NCI-H748 (cell line): Measurements from ENCODE around the gene LUZP1.

ENCODE experiments used
- DNase-seq: peaks from one replicate; lab custom pipeline; 2025; ENCODE audit not compliant: unreplicated experiment; lab: John Stamatoyannopoulos, UW

The LUZP1 gene

DNA sequence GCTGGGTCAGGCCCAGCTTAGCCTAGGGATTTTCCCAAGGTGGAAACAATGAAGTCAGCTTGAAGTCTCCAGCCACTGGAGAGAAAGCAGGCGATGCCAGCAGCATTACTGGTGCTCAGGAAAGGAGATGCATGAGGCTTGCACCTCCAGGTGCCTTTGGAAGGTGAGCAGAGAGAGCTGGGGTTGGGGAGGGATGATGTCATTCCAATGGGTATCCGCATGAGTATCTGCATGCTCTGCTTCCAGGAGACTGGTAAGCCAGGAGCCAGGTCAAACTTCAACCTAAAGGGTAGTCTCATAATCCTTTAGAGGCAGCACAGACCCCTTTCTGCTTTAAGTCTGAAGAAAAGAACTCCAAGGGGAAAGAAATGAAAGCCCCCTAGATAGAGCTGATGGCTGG is 80.6 kb downstream of the LUZP1 start:
- no peak for DNase-seq

DNA sequence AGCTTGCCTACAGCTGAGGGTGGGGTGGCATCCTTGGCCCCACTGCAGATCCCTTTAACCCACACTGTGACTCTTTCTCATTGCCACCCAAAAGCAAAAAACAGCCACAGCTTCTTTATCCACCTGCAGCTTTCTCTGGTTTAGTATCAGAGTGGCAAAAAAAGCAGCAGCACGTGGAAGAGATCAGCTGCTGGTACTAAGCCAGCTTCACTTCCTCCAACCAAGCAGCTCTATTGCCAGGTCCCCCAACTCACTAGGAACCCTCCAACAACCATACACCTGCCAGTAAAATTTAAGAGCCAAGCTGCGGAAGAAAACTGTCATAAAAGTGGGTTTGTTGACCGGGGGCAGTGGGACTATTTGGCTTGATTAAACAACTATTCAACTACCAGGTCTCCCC is 83.0 kb downstream of the LUZP1 start:
- no peak for DNase-seq

DNA sequence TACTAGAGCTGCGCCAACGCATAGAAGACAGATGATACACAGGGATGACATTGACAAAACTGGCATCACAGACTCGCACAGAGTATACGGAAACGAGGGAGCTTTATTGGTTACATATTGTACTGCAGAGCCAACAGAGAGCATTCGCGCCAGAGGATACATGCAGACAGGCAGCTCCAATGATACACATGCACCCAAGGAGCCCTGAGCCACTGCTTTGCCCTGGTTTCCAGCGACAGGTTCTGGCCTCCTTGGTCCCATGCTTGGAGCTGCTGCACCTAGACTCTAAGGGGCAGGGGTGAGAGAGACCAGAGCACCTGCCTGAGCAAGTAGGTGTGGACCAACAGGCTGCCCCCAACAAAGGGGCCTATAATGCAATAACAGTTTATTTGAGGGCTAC is 83.8 kb downstream of the LUZP1 start:
- no peak for DNase-seq

DNA sequence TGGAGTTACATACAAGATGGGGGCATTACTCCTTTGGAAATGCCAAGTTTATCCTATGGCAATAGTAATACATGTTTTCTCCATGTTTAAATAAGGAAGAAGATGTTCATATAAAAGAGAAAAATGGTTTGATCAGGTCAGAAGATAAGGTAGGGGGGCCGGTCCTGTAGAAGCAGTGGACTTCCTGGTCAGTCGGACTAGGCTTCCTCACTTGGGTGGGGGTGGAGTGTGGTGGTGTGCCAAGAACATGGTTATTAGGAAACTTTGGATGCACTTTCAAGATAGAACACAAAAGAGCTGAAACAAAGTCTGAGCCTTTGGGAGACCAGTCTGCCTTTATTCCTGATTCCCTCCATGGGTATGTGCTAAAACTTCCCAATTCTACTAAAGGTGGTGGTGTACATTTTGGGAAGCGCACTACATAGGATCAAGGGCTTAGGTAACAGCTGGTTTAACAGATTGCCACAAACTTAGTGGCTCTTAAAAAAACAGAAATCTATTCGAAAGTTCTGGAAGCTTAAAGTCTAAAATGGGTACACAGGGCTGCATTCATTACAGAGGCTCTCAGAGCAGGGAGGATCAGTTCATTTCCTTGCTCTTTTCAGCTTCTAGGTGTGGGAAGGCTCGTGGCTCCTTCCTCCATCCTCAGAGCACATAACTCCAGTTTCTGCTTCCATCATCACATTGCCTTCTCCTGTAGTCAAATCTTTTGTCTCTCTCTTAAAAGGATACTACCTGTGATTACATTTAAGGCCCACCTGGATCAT is 84.8 kb downstream of the LUZP1 start:
- no peak for DNase-seq

DNA sequence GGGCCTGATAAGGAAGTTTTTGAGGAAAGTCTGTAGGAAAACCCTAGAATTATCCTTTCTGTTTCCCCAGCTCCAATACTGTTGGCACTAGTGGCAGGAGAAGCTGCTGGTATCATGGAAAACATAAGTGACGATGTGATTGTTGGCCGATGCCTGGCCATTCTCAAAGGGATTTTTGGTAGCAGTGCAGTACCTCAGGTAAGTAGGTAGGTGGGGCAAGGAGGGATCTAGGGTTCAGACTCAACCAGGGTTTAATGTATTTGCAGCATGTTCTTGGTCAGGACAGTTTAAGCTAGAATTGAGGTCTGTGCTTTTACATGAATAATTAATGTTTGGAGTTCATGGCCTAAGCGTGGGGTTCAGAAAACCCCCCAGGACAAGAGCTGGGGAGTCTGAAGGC is 87.3 kb downstream of the LUZP1 start:
- no peak for DNase-seq

DNA sequence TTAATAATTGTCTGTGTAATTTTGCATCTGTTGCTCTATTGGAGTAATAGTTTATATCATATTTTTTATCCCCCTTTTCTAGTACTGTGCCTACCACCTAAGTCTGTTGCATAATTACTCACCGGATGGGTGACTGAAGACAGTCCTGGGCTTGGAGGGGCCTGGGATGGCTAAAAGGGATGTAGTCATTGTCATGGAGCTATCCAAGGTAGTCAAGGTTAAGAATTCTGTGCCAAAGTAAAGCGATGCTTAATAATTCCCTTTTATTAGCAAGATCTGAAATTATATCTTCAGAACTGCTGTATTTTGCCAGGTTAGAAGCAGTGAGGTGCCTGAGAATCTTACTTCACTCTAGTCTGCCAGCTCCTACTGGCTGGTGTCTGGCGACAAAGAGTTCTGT is 87.8 kb downstream of the LUZP1 start:
- DNase-seq = no peak

DNA sequence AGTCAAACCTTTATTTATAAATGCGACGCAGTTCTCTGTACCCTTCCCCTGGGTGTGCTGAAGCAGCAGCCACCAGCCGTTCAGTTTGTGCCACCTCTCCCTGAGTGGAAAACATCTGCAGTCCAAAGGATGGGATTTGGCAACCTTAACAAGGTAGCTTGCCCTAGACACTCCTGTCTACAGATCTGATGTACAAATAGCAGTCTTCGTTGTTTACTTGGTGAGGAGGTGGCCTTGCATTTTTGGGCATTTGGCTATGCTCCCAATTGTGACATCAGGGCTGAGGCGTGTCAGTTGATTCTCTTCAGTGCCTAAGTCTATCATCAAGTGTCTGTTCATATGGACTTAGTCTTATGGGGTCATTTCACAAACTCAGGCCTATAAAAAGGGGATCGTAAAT is 89.6 kb downstream of the LUZP1 start:
- DNase-seq = no peak

DNA sequence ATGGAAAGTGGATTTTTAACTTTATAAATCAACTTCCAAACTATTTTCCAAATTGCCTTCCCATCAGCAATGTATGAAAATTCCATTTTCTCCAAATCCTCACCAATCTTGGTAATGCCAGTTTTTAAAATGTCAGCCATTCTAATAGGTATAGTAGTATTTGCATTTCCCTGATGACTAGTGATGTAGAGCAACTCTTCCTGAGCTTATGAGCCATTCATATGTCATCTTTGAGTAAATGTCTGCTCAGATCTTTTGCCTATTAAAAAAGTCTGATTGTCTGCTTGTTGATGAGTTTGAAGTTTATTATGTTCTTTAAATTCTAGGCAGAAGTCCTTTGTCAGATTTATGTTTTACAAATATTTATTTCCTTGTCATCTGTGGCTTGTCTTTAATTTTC is 94.6 kb downstream of the LUZP1 start:
- no peak for DNase-seq

DNA sequence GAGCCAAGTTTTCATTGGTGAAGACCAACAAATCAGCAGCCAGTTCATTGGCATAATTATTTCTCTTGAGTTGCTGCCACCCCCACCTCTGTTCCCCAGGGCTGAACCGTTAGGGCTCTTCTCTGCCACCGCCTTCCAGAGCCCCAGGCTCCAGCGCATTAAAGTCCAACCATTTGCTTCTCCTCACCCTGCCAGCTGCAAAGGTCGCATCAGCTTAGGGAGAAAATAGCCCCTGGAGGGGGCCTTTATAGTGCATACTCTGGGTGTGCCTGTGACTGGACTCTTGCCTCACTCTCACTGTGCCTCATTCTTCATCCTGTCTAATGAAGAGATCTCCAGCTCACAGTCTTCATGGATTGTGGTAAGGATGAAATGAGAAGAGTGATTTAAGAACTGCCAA is 99.0 kb downstream of the LUZP1 start:
- no peak for DNase-seq

DNA sequence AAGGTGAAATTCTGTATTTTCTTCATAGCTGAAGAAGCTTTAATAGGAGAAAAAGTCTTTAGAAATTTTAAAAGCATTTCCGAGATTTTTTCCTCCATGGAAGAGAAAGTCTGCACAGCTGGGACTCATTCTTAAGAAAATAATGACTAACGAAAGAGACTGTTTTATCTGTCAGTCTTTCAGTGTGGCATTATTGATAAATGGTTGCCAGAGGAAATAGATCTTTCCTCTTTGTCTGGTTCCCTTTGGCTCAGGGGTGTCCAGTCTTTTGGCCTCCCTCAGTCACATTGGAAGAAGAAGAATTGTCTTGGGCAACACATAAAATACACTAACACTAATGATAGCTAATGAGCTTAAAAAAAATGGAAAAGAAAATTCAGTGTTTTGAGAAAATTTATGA is 99.5 kb downstream of the LUZP1 start:
- DNase-seq = no peak

DNA sequence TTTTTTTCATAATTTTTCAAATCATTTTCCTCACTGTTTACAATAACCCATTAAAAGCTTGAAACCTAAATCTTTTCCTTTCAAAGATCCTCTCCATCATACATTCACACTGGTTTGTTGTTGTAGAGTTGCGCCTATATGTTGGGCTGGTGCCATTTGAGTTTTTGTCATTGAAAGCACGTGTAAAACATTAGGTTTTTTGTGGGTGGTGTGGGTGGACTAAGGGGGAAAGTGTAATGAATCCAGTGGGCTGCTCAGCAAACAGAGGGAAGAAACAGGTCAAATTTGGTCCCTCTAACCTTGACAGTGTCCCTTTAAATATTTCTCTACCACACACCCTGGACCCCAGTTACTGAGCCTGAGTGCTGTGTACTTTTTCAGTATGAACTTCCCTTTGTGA is 102.6 kb downstream of the LUZP1 start:
- DNase-seq = no peak

DNA sequence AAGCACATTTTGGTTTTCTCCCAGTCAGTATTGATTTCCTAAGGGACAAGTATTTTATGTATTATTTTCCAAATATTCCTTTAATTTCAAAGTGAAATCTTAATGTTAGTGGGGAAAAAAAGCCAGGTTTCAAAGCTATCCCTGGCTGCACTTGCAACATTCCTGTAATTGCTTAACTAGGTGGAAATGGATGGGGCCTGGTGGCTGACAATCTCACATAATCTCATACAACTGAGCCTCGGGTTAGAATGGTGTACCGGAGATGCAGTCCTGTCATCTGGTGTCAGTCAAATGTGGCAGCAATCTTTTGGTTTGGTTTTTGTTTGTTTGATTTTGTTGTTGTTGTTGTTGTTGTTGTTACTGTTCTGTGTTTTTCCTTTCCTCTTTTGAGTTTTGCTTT is 103.3 kb downstream of the LUZP1 start:
- no peak for DNase-seq

DNA sequence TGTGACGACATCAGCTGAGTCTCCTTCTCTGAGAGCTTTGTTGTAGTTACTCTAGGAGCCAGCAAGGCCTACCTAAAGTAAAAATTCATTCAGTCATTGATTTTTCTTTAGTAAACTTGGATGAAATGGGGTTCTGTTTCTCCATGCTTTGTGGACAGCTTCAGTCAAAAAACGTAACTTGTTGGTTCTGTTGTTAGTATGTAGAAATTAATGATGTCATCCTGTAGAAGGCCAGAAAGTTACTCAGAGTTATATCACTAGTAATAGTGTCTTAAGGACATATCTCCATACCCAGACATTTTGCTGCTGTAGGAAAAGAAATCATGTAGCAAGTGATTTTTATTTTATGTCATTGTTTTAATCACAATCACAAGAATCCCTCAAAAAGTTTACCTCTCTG is 106.4 kb downstream of the LUZP1 start:
- no peak for DNase-seq

DNA sequence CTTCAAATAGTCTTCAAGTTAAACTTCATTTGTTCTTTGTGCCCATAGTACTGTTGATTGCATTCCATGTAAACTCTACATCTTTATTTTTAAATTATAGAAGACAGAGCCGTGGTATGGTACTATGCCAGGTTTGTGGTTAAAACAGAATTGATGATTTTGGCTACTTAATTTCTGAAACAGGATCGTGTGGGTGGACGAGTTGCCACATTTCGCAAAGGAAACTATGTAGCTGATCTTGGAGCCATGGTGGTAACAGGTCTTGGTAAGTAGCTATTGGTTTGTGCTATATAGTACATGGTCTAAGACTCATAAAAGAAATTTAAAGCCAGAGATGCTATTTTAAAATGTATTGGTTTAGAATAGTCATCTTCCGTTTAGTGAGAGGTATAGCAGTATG is 111.4 kb downstream of the LUZP1 start:
- no peak for DNase-seq

DNA sequence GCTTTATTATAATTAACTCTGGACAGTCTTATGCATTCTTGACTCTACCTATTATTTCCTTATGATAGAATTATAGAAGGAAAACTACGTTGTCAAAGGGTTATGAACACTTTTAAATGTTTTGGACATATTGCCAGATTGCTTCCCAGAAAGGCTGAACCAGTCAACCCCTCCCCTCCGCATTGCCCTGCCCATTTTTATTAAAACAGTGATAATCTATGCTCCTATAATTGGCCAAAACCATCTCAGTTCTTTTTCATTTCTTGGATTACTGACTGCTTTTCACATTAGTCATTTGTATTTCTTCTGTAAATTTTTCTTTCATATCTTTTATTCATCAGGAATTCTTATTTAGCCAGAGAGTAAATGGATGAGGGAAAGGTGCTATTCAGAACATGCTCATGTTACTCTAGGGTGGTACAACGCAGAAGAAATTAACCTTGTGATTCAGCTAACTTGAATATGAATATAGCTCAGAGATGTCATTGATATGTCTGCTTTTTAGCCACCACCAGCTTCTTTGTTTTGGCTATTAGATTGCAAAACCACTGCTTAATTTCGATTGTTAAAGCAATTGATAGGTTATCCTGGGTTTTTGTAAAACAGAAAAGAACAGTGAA is 117.3 kb downstream of the LUZP1 start:
- no peak for DNase-seq

DNA sequence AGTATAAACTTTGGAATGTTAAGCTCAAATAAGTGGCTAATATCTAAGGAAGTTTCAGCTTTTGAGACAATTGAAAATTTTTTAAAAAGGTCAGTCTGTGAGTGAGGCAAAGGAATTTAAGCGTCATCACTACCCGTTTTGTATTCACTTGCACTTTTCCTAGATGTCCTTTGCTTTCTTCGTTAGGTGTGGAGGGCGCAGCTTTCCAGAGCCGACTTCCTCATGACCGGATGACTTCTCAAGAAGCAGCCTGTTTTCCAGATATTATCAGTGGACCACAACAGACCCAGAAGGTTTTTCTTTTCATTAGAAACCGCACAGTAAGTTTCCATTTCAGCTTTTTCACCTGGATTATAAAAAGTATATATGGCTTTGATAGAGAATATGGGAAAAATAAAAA is 118.5 kb downstream of the LUZP1 start:
- no peak for DNase-seq

DNA sequence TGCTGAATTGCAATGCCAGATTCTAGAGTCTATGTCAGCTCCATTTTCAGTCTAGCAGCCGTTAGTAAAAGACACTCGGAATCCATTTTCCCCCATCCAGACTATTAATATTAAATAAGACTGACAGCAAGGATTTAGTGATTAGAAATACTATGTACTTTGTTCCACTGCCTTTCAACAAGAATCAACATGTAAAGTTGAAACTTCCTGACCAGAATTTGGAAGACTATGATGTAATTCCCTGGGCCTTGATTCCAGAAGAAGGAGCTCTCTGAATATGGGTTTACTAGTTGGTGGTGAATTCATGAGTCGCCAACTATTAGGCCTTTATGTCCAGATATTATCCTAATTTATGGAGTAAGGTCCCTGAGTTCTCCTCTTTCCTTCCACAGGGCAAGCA is 124.6 kb downstream of the LUZP1 start:
- no peak for DNase-seq

DNA sequence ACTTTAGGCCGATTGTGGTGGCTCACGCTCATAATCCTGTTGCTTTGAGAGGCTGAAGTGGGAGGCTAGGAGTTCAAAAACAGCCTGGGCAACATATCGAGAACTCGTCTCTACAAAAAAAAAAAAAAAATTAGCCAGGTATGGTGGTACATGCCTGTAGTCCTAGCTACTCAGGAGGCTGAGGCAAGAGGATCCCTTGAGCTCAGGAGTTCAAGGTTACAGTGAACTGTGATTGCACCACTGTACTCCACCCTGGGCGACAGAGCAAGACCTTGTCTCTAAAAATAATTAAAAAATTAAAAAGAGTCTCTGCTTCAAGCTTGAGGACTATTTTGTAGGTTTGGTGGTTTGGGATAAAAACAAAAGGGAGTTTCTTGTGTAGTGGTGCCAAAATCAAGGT is 128.1 kb downstream of the LUZP1 start:
- DNase-seq = no peak

DNA sequence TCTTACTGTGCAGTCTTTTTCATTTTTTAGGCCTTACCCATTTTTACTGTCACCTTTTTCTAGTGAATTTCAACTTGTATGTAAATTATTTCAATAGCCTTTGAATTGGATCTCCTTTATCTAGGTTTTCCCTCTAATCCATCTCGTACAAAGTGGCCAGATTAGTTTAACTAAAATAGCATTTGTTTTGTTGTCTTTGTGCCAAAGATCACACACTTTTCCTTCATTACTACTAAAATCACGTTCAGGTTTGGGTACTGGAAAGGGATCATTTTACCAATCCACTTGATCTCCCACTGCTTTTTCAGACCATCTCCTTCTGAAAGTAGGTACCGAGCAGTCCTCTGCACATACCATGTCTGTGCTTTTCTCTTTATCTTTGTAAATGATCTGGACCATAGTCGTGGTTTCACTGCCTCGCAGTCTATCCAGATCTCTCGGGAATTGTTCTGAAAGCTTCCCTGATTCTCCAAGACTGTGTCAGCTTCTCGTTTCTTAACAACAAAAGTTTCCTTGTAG is 129.3 kb downstream of the LUZP1 start:
- no peak for DNase-seq

DNA sequence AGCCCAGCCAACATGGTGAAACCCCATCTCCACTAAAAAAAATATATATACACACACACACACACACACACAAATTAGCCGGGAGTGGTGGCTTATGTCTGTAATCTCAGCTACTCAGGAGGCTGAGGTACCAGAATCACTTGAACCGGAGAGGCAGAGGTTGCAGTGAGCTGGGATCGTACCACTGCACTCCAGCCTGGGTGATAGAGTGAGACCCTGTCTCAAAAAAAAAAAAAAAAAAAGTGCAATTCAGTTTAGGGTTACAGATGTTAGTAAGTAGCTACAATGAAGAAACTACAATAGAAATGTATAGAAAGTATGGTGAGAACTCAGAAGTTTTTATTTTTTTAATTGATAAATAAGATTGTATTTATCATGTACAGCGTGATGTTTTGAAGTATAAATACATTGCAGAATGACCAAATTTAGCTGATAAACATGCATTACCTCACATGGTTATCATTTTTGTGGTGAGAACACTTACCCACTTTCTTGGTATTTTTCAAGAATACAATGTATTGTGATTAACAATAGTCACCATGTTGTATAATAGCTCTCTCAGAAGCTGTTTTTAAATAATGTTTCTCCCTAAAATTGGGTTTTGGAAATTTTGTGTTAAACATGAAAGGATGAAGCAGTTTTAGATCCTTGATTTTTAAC is 131.4 kb downstream of the LUZP1 start:
- DNase-seq = no peak

DNA sequence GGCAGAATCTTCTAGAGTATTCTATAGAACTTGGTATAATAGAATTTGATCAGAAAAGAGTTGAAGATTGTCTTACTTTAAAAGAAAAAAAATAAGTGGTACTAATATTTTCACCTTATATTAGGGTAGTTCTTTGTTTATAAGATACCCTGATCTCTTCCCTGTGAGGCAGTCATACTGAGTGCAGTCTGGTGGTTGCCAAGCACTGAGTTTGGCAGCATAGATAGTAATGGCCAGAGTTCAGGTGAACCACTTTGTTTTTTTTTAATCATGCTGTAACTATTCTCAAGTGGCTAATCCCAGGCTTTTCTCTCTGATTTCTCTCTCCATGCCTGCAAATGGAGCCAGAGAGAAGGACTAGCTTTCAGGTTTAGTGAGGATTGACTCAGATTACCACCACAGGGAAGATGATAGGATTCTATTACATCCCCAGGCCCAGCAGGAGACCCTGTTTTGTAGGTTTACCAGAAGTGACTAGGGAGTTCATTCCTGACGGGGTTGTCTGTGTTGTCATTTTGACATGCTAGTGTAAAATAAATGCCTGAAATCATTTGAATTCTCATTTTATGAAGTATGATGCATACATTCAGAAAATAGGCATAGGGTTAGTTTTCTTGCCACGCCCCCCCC is 132.7 kb downstream of the LUZP1 start:
- DNase-seq = no peak
